ENCODE measurements around the gene SPOCK1.
"Not testable (repeated sequence)": the region's sequence is repeated elsewhere in the genome, so short reads cannot be mapped to it uniquely, and the experiment has no call there.

Gene SPOCK1

DNA sequence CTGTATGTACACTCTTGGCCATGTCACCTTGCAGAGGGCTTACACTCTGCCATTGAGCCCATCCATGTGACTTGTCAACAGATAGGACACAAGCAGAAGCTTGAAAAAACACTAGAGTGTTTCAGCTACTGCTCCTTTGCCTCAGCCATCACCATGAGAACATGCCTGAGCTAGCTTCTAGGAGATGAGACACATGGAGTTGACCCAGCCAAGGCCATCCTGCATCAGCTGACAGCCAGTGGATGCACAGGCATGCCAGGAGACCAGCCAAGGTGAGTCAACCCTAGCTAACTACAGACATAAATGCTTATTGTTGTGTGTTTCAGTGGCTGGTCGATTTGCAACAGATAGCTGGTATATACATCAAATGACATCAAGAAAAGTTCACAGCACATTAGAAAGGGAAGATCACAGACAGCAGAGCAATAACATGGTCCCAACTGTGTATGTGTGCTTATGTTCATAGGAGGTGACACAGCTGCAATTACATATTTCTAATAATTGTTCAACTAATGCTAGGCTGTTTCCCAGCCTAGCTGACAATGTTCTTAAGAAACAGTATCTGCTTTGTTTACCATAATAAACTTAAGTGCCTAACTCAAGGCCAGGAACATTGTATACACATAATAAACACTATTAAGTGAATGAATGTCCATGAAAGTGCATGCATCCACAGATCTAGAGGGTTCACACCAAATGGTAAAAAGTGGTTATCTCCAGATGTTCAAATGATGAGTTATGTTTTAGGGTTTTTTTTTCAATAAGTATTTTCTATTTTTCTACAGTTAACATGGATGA, 105.7 kb downstream of the SPOCK1 start:
- no peak for DNase-seq

DNA sequence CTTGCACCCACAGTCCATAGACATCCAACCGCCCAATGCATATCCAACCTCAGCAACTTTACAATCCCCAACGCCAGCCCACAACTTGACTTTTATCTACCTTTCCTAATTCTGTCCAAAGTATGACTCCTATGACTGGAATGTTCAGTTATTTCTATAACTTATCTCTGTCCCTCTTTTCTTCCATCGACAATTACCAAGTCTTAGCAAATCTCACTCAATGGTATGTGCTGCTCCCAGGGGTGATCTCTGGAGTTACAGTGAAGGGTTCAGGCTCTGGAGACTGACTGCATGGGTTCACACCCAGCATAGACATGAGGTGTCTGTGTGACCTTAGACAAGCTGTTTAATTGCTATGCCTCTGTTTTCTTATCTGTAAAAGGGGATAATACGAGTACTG, 106.9 kb downstream of the SPOCK1 start:
- no peak for DNase-seq

DNA sequence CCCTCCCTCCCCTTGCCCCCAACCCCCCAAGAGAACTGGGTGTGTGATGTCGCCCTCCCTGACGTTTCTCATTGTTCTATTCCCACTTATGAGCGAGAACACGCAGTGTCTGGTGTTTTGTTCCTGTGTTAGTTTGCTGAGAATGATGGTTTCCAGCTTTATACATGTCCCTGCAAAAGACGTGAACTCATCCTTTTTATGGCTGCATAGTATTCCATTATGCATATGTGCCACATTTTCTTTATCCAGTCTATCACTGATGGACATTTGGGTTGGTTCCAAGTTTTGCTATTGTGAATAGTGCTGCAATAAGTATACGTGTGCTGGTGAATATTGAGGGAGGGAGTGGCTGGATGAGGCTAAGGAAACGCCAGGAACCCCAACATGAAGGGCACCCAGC, 108.1 kb downstream of the SPOCK1 start:
- not testable (repeated sequence) for DNase-seq

DNA sequence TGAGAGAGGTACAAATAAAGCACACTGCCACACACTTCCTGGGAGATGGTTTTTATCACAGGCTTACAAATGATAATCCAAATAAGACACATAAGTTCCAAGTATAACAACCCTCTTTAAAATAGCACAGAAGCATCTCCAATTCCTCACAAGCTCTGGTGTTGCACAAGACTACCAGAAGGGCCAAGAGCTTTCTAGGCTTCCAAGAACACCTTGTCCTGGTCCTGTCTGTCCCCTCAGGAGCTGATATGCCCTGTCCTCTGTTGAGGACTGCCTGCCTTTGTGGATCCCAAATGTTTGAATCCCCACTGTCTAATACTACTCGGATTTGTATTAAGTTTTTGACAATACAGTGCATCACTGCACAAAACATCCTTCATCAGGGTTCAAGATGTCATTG, 110.1 kb downstream of the SPOCK1 start:
- no peak for DNase-seq

DNA sequence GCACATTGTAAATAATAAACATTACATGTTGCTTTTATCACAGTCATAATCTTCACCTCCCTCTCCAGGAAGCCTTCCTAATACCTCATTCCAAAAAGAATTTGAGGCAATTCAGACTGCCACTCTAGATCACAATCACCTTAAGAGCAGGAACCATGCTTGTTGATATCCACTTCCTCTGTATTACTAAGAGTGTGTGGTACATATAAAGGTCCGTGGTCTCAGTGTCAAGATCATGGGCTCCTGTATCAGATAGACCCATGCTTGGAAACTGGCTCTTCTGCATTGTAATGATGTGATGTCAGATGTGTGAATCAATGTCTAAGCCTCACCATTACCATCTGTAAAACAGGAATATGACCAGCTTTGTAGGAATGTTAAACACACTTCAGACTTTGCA, 114.1 kb downstream of the SPOCK1 start:
- DNase-seq = no peak

DNA sequence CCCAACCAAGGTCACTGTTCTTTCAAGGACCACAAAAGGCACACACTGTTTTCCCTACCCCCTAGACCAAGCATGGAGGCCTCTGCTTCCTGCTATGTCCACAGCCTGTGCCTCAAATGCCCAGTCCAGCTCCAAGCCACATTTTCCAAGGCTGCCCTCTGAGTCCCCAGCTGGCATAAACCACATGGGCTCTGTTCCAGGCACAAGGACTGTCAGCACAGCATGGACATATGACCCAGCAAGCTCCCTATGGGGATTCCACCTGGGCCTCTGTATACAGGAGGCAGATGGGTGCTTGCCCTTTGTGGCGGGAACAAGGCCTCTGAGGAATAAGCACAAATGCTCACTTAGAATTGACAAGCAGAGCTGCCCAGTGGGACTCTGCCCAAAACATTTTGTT, 115.2 kb downstream of the SPOCK1 start:
- no peak for DNase-seq

DNA sequence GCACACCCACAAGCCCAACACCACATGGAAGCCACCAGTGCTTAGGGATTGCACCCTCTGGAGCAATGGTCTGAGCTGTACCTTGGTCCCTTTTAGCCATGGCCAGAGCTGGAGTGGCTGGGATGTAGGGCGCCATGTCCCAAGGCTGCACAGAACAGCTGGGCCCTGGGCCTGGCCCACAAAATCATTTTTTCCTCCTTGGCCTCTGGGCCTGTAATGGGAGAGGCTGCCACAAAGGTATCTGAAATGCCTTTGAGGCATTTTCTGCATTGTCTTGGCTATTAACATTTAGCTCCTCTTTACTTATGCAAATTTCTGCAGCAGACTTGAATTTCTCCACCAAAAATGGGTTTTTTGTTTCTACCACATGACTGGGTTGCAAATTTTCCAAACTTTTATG, 117.6 kb downstream of the SPOCK1 start:
- no peak for DNase-seq

DNA sequence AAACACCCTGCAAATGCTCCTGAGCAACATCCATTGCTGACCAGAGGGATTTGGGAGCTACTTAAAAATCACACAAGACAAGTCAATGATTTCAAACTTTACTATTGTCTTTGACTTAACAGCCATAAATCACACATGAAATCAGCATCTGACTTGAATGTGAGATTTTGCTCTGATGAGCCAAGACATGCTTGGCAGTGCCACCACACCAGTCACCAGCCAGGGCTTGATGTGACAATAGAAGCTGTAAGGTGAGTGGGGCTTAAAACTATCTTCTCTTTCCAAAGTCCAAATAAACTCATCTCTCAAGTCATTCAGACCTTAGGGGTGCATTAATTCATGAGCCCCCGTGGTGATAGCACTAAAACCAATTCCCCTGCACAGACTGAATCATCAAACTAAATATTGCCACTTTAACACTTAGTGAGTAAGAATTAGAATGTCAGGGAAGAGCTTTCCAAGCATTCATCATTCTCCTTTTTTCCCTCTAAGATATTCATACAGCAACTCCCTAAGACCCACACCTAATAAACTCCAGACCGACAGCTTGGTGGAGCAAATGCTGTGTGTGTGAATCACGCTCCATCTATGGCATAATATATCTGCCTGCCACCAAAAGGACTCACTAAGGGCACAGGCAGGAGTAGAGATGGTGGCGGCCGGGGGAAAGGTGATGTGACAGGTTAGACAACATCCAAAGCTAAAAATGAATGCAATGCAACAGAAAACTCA, 119.4 kb downstream of the SPOCK1 start:
- no peak for DNase-seq

DNA sequence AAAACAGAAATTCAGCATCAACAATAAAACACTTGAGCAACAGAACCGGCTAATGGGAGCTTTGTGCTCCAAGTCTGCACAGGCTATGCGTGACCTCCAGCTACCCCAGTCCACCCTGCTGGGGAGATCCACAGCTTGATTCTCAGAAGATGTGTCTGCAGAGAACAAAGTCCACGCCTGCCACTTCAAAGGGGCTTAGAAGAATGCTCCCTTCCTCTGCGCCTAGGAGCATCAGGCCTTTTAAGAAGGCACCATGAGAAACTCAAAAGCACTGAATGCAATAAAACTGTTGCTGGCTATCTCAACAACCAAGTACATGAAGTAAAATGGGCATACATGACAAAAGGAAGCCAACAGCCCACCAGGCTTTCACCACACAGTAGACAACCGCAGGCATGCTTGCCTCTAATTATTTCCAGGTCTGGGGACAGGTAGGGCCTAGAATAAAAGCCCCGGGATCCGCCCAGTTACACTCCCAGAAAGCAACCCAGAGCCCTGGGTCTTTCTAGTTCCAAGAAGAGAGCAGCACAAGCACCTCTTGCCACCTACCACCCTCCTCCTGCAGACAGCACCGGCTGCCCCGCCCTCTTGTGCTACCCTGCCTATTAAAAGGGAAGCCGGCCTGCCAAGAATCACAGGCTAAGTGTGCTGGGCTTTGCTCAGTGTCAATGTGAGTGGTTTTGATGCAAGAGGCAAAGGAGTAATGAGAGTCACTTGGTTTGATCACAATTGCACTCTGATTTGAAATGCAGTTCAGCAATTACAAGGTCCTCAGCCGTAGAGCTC, 123.2 kb downstream of the SPOCK1 start:
- DNase-seq = peak; percentile 35

DNA sequence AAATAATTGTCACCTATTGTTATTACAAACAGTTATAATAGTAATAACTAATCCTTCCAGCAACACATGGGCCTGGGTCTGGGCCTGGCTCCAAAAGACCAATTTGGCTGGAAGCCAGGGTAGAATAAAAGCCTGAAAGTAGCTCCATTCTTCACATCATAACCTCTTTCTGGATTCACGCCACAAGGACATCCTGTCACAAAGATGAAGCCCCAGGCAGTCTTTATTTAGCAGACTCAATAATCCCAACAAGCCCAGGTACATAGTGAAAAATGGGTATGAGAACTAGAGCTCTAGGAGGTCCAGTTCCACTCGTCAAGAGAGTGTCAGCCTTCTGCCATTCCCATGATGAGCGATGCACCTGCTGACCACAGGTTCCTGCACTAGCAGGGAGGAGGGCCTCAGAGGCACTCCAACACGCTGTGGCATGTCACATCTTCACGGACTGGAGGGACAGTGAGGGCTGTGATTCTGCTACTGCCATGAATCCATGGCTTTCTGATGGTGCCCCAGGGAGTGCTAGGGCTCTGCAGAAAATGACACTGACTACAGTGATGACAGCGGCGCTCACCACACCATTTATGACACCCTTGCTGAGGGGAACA, 124.9 kb downstream of the SPOCK1 start:
- peak; percentile 43 for DNase-seq

DNA sequence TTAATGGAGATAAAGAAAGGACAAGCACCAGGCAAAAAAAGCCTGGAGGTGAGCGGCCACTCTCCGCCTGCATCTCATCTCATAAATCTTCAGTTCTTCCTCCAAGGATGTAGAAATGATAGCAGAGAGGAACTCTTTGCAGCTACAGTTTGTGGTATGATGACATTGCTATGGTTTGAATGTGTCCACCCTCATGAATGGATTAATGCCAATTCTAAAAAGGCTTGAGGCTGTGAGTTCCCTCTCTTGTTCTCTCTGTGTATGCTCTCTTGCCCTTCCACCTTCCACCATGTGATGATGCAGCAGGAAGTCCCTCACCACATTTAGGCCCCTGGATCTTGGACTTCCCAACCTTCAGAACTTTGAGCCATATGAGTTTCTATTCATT, 126.4 kb downstream of the SPOCK1 start:
- DNase-seq = no peak

DNA sequence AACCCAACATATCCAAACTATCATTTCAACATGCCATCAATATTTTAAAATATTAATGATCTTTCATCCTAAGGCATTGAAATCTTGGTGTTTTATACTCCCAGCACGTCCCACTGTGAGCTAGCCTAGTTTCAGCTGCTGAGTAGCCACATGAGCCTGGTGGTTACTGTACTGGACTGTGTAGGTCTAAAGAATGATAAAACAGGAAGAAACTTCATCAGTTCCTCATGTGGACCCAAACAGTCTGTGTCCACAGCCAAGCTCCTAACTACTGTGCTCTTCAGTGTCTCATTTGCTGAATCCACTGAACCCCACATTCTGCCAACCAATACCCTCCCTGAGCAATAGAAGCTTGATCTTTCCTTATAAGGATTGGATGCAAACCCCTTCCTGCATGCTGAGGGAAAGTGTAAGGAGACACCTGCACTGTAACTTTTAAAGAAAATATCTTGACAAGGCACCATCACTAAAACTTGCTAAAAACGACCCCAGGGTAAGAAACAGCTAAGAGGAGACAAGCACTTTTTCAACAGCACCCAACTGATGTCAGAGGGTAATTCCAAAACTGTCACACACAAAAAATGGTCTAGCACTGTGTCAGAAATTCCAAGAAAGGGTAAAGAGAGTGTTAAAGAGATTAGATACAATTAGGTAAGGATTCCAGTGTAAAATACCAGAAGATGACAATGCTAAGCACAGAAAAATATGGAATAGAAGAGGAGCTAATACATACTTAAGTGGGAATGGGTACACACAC, 126.9 kb downstream of the SPOCK1 start:
- no peak for DNase-seq

DNA sequence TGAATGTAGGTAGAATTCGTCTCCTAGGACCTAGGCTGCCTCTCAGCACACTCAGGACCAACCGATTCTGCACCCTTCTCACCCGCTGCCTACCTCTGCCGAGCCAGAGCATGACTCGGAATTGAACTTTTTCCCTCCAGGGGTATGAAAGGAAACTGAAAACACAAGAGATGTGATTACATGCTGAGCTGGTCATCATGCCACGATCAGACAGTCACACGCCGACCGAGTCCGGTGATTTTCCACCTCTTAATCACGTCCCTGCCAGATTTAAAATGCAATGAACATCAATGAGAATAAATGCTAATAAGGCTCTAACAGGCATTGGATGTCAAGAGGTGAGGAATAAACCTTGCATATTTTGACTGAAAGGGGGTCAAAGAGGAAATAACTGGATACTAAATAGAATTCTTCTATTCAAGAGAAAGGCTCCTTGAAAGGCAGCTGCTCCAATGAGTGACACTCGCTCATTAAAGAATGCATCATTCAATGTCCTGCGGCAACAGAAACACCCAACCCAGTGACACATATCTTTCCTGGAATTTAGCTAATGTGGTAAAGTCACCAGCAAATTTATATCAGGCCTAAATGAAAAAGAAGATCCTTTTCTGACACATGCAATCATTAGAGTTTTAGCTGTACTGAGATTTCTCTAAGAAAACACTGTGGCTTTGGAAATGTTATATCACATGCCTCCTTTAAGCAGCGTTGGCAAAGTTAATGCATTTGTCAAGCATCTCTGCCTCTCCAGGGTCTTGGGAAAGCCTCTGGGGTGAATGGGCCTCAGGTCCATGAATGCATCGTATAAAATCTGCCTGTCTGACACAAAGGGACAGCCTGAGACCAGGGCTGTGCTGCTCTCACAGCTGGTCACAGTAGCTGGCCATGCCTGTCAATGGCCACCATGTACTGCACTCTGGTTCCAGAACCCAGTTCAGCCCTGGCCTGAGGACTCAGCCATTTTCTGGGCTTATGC, 128.7 kb downstream of the SPOCK1 start:
- DNase-seq = peak; percentile 70

DNA sequence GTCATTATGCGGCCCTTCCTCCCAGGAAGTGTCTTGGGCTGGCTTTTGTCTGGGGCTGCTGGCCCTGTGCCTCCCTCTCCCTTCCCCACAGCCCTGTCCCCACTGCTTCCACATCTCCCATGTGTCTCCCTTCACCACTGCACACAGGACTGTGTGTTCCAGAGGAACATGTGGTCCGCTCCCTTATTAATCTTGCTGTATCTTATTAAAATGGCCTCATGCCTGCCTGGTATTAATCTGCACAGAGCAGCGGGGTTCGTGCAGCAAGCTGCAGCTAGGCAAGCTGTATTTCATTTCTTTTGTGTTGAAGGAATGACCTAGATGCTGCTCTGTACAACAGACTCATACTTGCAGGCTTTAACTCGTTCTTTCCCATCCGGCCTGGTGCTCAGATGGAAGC, 130.5 kb downstream of the SPOCK1 start:
- no peak for DNase-seq

DNA sequence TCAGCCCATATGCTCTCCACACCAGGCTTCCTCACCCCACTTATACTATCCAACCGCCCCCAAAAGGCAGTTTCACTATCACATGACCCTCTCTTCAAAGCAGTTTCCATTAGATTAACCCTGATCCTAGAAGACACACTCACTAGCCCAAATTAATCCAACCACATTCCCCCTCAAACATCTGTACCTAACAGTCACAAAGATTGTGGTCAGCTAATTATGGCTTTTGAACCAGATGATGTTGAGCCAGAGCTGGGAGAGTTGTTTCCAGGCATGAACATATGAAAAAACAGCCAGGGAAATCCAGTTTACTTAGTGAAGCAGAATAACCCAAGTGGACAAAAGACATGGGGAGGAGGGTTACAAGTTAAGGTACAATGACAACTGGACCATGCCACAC, 131.2 kb downstream of the SPOCK1 start:
- no peak for DNase-seq

DNA sequence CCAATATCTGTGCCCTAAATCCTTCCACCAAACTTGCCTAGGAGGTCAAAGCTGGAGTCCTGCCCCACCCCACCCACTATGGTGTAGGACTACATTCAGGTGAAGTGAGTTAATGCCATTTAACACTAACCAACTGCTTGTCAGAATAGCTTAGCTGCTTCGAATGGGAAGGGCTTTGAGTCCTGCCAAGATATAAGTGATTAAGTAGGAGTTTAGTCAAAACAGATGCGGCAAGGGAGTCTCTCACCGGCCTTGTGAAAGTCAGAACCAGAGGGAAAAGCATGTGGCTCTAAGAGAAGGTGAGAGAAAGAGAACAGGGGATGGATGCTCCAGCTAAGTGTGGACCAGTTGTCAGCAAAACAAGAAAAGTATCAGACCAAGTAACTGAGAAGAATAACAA, 132.6 kb downstream of the SPOCK1 start:
- DNase-seq = no peak

DNA sequence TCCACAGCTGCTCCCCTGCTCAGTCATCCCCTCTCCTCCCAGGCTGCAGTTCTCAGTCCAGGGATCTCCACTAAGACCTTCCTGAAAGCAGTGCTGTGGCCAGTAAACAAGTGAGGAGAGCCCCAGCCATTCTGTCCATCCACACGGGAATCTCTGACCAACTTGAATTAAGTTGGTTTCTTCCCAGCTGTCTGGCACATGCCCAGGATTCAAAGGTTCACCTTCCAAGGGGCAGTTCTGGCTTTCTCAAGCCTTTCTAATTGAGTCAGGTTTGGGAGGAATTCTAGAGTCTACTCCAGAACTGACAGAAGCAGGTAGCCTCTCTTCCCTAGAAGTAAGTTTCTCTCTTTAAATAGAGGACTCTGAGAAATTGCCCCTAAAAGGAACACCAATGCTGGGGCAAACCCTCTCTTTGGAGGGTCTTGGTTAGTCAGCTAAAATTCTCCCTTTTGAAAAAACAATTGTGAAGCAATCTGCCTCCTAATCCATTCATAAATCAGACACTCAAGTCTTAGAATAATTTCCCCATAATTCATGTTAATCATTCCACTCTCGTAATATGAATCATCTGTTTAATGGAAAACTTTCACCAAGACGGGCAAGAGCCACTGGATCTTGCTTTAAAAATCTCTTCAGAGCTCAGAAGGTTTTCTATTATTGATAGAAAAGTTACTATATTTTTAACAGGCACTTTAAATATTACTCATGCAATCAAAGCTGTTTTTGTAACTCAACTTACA, 133.8 kb downstream of the SPOCK1 start:
- DNase-seq = no peak

DNA sequence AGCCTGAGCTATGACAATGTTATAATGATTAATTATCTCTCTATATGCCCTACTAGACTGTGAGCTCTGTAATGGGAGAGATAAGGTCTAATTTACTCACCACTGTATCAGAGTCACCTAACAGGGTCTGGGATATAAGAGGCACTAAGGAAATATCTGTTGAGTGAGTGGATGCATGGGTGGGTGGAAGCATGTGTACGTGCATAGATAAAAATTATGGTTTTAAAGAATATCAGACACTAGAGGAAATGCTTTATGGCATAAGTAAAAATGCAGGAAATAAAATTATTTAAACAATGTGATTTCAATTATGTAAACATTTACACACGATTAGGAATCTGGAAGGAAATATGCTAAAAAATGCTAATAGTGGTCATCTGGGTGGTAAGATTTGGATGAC, 137.8 kb downstream of the SPOCK1 start:
- no peak for DNase-seq

DNA sequence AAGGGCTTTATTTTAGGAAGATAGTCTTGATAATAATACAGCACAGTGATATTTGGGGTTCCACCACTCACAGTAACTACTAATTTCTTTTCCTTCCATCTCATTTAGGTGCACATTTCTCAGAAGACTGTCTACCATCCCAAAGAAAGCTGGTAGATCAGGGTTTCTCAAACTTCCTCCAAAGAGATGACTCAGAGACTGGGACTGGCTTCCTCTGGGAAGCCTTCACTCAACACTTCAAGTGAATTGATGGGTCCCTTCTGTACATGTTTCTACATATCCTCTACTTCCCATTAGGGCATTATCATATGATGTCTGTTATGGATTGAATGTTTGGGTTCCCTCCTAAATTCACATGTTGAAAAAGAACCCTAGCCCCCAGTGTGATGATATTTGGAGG, 138.5 kb downstream of the SPOCK1 start:
- DNase-seq = no peak

DNA sequence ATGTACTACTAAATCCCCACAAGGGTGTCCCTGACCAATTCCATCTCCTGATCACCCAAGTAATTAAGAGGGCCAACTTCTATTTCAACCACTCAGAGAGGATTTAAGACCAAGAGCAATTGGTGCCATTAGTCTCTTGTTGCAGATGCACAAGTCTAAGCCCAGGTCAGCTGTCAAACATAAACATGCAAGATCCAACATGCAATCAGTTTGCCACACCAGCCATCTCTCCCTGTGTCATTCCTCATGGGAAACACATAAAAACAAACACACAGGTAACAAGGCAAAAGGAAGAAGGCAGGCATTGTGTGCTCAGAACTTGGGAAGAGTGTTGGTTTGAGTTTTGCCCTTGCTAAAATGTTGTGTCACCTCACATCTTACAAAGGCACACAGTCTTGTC, 139.2 kb downstream of the SPOCK1 start:
- no peak for DNase-seq

DNA sequence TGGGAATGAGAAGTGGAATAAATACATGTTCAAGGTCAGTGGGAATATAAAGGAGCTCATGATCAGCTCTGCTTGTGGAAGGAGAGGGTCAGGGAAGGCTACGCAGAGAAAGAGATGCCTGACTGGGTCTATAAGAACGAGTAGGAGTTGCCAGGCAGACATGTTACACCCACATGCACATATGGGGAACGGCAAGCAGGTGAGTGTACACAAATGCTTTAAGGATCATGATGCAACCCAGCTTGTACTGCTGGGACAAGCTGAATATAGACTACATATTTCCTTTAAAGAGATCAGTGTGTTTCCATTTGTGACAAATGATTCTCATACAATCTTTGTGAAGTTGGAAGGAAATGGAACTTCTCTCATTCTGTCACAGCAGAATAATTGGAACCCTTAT, 141.7 kb downstream of the SPOCK1 start:
- DNase-seq = no peak
